A673 (cell line): ENCODE data around the gene SKA1. TPM values are rescaled to one million over a fixed set of nuclear protein-coding genes. Genes with fewer than 3 reads are reported as not detected.

ENCODE experiments used
- BruUV-seq: library from RNA; stranded (reverse); fragments of 400-500 nt; replicated peaks from 2 replicates; lab custom pipeline; 2021; lab: Mats Ljungman, UMichigan
- CTCF ChIA-PET: fragments of 300-600 bp; sonication (Branson Sonifier 250); formaldehyde crosslinking; loops from one replicate; lab custom pipeline; 2022; ENCODE audit warnings: antibody characterized with exemption; lab: Charles Lee
- POLR2A ChIA-PET: fragments of 300-600 bp; sonication (Branson Sonifier 250); formaldehyde crosslinking; loops from one replicate; lab custom pipeline; 2022; ENCODE audit warnings: antibody characterized with exemption; ENCODE audit not compliant: low non-redundant PET; lab: Charles Lee
- DNase-seq: peaks from one replicate; pipeline ENCODE4 v3.0.0-alpha.2; 2015; ENCODE audit warnings: low spot score
- H3K27ac ChIP-seq: fragments of 200-600 bp; sonication (generic); 2 replicates; pipeline ENCODE4 v1.5.1; 2016; ENCODE audit warnings: mixed run types, low read depth, mild to moderate bottlenecking, mixed read lengths, antibody characterized with exemption, low read length; ENCODE audit not compliant: poor library complexity, severe bottlenecking
- H3K27me3 ChIP-seq: fragments of 200-600 bp; sonication (generic); replicated peaks from 2 replicates; pipeline ENCODE4 v1.6.1; 2017; ENCODE audit warnings: mixed run types, low read depth, mild to moderate bottlenecking, mixed read lengths, antibody characterized with exemption, low read length; ENCODE audit not compliant: insufficient read depth, poor library complexity
- H3K36me3 ChIP-seq: fragments of 200-600 bp; sonication (generic); 2 replicates; pipeline ENCODE4 v1.6.1; 2016; ENCODE audit warnings: mixed run types, mild to moderate bottlenecking, mixed read lengths, antibody characterized with exemption, low read length; ENCODE audit not compliant: insufficient read depth, poor library complexity, severe bottlenecking
- H3K4me1 ChIP-seq: fragments of 200-600 bp; sonication (generic); 2 replicates; pipeline ENCODE4 v1.6.1; 2017; ENCODE audit warnings: mixed run types, mild to moderate bottlenecking, mixed read lengths, antibody characterized with exemption, low read length; ENCODE audit not compliant: insufficient read depth, poor library complexity, severe bottlenecking
- H3K4me3 ChIP-seq: fragments of 200-600 bp; sonication (generic); 2 replicates; pipeline ENCODE4 v1.5.1; 2016; ENCODE audit warnings: low read depth, mixed run types, mild to moderate bottlenecking, mixed read lengths, low read length; ENCODE audit not compliant: poor library complexity, severe bottlenecking
- H3K9me3 ChIP-seq: fragments of 200-600 bp; sonication (generic); 2 replicates; pipeline ENCODE4 v1.6.1; 2016; ENCODE audit warnings: mixed run types, low read depth, mild to moderate bottlenecking, mixed read lengths, antibody characterized with exemption, low read length; ENCODE audit not compliant: poor library complexity, severe bottlenecking
- CTCF ChIP-seq: fragments of 300-800, 200-600 bp; sonication (generic); conservative IDR thresholded peaks from 2 replicates; pipeline ENCODE4 v1.5.1; 2017; ENCODE audit warnings: low read depth, mild to moderate bottlenecking, antibody characterized with exemption, low read length, moderate library complexity, mixed read lengths
- EZH2 ChIP-seq: fragments of 200-600 bp; sonication (generic); IDR thresholded peaks from 2 replicates; pipeline ENCODE4 v1.6.1; 2017; ENCODE audit warnings: borderline replicate concordance, low read depth, mild to moderate bottlenecking, mixed read lengths, antibody characterized with exemption, low read length; ENCODE audit not compliant: poor library complexity, severe bottlenecking
- intact Hi-C: fragments of 100-400 bp; cut with micrococcal nuclease; formaldehyde crosslinking; loops from one replicate; pipeline ENCODE4 v1.10.0; 2022; ENCODE audit not compliant: unreplicated experiment
- total RNA-seq: library from RNA; stranded (reverse); gene quantifications from 2 replicates; pipeline ENCODE4 v1.2.3, GENCODE V29; 2021

SKA1 gene
- total RNA-seq, 1 experiment from 2014 or later = 41.8 TPM

- TF ChIP-seq EZH2 = no peak
- no peak for TF ChIP-seq CTCF
- Histone ChIP-seq H3K36me3 (peaks cover 5% of the 10 kb centered on the region), H3K27ac (no peak overlapping the region), H3K27me3 (no peaks in the 10 kb centered on the region), H3K4me3 (no peak overlapping the region), H3K9me3 (no peaks in the 10 kb centered on the region), H3K4me1 (peaks cover 12% of the 10 kb centered on the region)
- ChIA-PET POLR2A (no interaction called here), CTCF (interaction anchor here (0.6 kb wide), 1 partner anchor 182 kb away, joined by 3 read pairs; no protein-coding TSS in a partner anchor)
- no TSS peak for BruUV-seq
- no peak for DNase-seq
- intact Hi-C loops = no loop called here
Measured at GRCh38 chr18:50377061-50377798, 2.4 kb downstream of the SKA1 start.

DNA sequence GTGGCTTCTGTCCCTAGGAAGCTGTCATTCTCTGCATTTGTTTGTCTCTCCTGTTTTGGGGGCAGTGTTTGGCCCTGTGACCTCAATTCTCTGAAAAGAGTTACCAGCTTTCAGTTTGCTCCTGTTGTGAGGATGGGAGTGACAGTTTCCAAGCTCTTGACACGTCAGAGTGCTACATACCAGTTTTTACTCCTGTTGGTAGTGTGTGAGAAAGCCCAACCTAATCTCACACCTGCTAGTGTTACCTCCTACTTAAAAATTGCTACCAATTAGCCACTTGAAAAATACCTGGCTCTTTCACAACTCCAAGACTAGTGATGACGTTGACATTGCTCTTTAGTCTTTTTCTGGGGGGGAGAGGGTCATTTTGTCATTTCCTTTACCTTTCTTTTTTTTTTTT, 14.1 kb downstream of the SKA1 start:
- Histone ChIP-seq H3K9me3 (no peaks in the 10 kb centered on the region), H3K27ac (no peak overlapping the region), H3K27me3 (no peaks in the 10 kb centered on the region), H3K4me1 (no peaks in the 10 kb centered on the region), H3K4me3 (no peak overlapping the region), H3K36me3 (peaks cover 8% of the 10 kb centered on the region)
- intact Hi-C loops = no loop called here
- BruUV-seq = no TSS peak
- no peak for TF ChIP-seq EZH2
- no peak for TF ChIP-seq CTCF
- CTCF ChIA-PET = no interaction called here
- no peak for DNase-seq
- POLR2A ChIA-PET = no interaction called here

GRCh38 chr18:50393802-50394201, 19.0 kb downstream of the SKA1 start:
- DNase-seq = no peak
- Histone ChIP-seq H3K27me3 (no peaks in the 10 kb centered on the region), H3K9me3 (no peaks in the 10 kb centered on the region), H3K27ac (no peak overlapping the region), H3K4me1 (no peaks in the 10 kb centered on the region), H3K36me3 (no peaks in the 10 kb centered on the region), H3K4me3 (no peak overlapping the region)
- ChIA-PET CTCF (no interaction called here), POLR2A (no interaction called here)
- BruUV-seq = no TSS peak
- TF ChIP-seq EZH2 (no peak), CTCF (no peak)
- intact Hi-C loops = no loop called here
